NCI-H1105 treated with DMSO at 0.1 percent for 48 hours (cell line): Measurements from ENCODE around the gene C15orf62.

Source experiments
- DNase-seq: peaks from one replicate; lab custom pipeline; 2025; lab: John Stamatoyannopoulos, UW

C15orf62 gene

DNA sequence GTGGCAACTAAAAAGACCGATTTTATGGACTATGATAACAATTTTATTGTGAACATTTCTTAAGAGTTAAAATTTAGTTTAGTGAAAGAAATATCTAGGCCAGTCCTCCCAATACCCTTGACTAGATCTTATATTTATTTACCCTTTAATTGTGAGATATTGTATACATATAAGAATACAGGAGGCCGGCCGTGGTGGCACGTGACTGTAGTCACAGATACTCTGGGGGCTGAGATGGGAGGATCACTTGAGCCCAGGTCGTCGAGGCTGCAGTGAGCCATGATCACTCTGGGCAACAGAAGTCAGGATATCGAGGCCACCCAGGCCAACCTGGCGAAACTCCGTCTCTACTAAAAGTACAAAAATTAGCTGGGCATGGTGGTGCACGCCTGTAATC, 14.0 kb upstream of the C15orf62 start:
- DNase-seq: no peak

DNA sequence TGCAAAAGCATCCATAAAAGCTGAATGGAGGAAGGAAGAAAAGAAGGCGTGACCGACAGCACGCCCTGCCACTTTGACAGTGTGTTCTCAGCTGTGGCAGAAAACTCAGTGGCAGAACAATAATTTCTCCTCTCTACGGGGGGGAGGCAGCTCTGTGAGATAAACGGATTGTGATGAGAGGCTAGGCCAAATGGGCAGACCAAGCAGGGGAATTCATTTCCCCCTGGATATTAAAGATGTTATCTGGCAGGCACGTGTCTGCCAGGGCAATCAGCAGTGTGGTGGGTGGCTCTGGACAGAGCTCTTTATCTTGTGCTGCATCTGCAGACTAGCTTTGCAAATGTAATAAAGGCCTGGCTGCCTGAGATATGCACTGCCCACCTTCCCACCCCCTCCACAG, 12.8 kb upstream of the C15orf62 start:
- no peak for DNase-seq

DNA sequence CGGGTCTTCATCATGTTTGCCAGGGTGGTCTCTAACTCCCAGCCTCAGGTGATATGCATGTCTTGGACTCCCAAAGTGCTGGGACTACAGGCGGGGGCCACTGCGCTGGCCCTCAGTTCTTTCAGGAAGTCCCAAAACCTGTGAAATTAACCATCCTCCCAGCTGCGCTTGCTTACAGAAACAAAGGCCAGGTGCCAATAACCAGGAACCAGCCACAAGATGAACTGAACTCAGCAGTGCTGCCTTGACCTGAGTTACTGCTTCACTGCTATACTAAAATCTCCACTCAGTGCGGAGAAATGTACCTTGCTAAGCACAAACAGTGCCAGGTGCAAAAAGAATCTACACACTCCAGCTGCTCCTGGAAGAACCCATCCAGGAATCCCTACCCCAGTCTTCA, 9.8 kb upstream of the C15orf62 start:
- no peak for DNase-seq

GRCh38 chr15:40762919-40763800, 6.6 kb upstream of the C15orf62 start:
- DNase-seq: no peak

DNA sequence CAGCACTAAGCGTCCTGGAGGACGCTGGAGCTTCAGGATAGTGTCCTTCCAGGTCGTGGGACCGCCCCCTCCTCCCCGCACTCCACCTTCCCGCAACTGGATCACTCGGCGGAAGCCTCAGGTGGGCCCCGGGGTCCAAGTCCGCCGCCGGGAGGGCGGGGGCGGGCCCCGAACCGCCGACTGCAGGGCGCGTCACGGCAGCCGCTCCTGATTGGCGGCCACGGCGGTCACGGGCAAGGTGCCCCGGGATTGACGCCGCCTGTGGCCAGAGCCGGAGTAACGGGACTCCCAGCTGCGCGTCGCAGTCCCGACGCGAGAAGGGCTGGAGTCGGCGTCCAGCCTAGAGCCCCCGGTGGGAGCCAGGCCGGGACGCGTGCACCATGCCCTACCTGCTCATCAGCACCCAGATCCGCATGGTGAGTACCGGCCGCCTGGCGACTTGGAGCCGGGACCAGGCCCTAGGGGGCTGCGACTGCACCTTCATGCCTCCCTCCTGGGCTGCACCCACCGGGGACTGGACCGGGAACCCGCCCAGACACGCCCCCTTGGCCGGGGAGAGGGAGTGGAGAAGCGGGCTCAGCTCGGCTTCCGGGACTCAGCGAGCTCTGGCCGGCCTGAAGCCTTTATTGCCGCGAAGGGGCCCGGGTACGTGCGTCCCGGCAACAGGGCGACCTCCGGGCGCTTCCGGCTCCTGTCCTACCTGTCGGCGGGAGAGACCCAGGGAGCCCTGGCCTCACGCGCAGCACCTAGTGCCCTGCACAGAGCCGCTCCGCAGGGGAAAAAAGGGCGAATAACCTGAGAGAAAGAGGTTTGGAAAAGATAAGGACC, 5.8 kb upstream of the C15orf62 start, which contains the start of gene GCHFR:
Gene GCHFR, plus strand, starts transcription at position 268 of the 828 bp plus-strand sequence. Its CDS starts 113 bp downstream, at position 381.
- no peak for DNase-seq

- DNase-seq: no peak
Observed at GRCh38 chr15:40764629-40765103, 5.1 kb upstream of the C15orf62 start.

- DNase-seq: no peak
Observed at GRCh38 chr15:40766194-40766815, 3.5 kb upstream of the C15orf62 start.

DNA sequence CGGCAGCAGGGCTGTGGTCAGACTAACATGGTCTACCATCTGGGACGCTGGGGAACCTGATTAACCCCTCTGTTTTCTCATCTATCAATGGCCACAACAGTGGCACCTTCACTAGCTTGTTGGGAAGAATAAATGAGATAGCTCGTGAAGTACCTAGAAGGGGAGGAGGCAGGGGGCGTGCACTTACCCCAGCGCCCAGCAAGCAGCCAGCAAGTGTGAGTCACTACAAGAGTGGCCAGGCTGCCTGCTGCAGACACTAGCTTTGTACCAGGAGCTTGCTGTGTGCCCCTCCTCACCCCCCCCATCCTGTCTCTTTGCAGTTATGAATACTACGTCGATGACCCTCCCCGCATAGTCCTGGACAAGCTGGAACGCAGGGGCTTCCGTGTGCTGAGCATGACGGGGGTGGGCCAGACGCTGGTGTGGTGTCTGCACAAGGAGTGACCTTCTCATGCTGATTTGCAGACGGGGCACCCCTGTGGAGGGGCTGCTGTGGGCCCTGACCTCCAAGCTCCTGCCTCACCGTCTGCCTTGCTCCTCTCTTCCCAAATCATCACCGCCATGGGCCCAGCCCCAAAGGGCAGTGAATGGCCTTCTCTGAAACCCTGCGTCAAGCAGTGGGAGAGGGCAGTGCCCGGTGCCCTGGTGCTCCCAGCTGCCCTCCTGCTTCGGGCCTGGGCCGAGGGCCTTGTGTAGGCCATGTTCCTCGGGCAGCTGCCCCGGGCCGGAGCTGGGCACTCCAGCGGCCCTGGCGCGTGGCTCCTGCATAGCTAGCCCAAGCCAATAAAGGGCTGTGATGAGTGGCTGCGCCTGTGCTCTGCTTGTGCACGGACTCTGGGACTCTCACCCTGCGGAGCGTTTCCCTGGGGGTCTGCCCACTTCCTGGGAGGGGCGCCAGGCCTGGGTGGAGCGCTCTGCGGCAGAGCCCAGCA, 2.6 kb upstream of the C15orf62 start:
- no peak for DNase-seq

DNA sequence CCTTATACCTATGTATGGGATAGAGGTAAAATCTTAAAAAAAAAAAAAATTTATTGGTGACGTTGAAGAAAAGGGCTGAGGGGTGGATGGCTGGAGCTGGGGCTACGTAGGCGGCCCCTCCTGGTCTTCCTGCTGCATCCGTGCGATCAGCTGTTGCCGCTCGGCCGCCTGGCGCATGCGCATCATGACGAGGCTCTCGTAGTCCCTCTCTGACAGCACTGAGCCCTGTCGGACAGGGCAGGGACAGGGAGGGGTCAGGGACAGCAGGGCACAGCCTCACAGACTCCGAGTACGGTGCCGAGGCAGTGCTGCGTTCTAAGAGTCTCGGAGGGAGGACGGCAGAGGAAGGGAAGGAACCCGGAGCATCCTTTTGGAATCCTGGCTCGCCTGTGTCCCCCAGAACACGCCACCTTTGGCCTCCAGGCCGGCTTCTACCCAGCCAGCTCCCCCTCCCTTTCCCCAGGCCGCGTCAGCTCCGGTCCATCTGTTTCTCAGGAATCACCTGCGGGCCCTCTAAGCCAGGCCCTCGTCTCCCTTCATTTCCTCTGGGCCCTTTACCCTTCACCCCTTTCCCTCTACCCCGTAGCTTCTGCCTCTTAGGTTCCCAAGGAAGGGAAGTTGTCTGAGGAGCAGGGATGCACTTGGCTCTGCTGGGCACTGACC, 1.8 kb upstream of the C15orf62 start:
- no peak for DNase-seq

GRCh38 chr15:40768521-40769273, 1.1 kb upstream of the C15orf62 start:
- DNase-seq: no peak

- DNase-seq: no peak
Observed at GRCh38 chr15:40770147-40770721, 454 bp downstream of the C15orf62 start.

DNA sequence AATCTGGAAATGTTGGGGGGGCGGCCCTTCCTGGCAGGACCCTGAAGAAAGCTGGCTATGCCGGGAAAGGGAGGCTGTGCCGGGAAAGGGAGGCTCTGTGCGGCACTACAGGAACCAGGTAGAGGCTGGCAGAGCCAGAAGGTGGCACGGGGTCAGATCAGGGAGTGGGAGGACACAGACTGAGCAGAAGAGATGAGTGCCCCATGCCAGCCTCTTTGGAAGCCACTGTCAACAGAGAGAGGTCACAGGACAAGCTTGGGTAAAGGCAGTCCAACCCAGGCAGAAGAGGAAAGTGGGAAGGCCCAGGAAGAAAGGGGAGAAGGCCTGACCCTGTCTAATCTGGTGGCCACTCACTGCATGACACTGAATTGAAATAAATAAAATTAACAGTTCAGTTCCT, 1.5 kb downstream of the C15orf62 start:
- no peak for DNase-seq

DNA sequence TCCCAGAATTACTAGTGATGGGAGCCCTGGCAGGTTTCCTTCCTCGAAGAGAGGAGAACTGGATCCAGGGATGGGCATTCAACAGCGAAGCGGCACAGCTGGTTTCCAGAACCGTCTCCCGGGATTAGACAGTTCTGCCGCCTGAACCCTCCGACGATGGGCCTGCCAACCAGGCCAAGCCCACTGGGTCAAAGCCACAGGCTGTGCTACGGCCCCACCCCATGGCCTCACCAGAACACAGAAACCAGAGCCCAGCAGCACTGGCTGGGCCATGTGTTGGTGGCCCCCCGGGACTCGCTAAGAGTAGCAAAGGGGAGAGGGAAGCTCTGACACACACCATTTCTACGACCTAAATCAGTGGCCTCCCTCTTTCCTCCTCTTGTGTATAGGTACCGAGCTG, 2.2 kb downstream of the C15orf62 start:
- no peak for DNase-seq

DNA sequence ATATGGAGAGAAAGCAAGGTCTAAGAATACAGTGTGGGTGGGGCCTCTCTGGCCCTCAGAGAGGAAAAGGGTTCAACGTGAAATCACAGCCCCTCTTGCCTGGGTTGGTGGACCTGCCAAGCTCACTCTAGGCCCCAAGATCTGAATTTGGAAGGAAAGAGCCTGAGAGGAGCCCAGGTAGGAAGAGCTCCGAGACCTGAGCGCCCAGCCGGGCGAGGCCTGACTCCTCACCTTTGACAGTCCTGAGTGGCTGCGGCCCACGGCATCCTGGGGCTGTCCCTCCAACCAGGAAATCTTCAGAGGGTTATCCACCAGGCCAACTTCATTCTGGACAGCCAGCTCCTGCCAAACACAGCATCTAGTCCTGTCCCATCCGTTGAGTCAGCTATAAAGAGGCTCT, 3.7 kb downstream of the C15orf62 start:
- DNase-seq: no peak

GRCh38 chr15:40773902-40774301, 4.1 kb downstream of the C15orf62 start:
- DNase-seq: no peak

DNA sequence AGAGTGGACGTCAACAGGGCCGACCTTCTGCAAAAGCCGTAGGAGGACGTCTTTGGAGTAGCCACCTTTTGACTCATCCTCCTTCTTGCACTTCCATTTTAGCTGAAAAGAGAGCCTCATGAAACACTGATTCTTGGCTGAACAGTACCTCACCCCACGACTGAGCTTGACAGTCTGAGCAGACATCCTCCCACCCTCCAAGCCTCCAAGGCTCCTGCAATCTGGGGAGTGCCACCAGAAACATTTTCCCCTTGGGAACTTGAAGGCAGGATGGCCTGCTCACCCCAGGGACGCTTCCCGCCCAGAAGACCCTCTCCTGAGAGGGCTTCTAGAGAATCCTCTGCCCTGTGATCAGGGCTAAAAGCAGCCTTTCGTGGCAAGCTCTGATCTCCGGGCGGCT, 5.2 kb downstream of the C15orf62 start:
- no peak for DNase-seq

- DNase-seq: no peak
Observed at GRCh38 chr15:40775740-40776536, 6.2 kb downstream of the C15orf62 start.

- no peak for DNase-seq
Observed at GRCh38 chr15:40776537-40777141, 6.9 kb downstream of the C15orf62 start.
